Dermis blood vessel endothelial cell (primary cell): ENCODE results near the gene TEX26. TPM values are rescaled to one million over a fixed set of nuclear protein-coding genes. Genes with fewer than 3 reads are reported as not detected.

ENCODE experiments used
- DNase-seq: peaks from one replicate; pipeline ENCODE4 v3.0.0; 2010
- total RNA-seq: library from RNA; depleted of rRNA; stranded (reverse); fragments of >200 nt; gene quantifications from 2 replicates; pipeline ENCODE4 v1.2.3, GENCODE V29; 2014

Gene TEX26
- total RNA-seq: not detected in 2 replicates

DNA sequence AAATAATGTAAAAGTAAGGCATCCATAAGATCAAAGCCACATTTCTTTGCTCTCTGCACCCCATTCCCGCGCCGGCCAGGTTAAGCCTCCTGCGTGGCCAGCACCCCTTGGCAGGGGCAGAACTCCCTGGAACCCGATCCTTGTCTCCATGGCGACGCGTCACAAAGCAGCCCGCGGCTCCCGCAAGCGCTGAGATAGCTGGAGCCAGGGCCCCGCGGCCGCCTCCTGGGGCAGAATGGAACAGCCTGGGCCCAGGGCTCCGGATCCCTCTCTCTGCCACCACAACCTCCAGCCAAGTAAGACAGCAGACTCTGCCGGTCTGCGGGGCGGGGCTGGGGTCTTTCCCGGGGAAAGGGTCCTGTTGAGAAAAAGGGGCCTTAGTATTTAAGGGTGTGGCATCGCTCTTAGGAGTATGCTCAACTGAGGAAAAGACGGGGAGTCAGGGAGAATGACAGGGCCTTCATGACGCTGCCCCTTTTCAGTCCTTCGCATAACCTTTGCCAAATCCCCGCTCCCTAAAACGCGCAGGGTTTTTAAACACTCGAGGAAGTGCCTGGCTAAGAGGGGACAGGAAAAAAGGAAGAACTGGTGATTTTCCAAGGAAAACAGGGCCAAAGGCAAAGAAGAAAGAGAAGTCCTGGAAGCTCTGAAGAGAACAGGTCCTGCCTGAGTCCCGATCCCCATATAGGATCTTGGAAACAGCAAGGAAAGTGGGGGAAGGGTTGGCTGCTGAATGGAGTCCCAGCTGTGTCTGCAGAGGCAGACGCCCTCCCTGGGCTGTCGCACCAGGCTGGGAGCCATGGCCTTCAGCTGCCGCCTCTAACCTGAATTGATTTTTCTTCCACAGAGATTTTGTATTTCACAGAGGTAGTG lies at the start of gene TEX26:
Gene TEX26 (plus strand): TSS at position 176 of the 873 bp plus-strand sequence. CDS start 60 bp downstream, at position 236.
- DNase-seq: no peak

DNA sequence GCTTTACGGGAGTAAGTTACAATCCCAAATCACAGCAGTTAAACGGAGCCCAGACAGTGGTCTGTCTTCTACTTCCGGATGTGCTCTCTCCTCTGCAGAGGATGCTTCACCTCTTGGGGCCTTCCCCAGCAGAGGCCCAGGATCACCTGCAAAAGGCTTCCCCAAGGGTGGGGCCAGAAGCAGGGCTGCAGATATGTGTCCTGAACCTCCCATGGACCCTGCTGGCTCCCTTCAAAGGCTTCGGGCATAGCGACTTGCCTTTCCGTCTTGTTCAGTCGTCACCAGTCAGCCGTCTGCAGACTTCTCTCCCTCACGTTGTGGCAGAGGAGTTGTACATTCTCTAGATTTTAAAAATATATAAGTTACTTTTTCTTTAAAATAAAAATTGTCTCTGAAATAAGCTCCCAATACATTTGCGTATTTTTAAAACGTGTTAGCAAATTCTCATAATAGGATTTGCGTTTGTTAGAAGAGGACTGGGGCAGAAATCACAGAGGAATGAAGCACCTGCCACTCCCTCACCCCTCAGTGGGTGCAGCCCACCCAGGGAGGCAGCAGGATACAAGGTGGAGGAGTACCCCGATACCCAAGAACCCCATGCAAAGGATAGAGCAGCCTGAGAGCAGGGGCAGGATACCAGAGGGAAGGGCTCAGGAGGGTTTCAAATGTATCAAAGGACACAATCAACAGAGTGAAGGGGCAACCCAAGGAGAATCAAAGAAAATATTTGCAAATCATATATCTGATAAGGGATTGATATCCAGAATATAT lies 49.3 kb upstream of the TEX26 start:
- no peak for DNase-seq

DNA sequence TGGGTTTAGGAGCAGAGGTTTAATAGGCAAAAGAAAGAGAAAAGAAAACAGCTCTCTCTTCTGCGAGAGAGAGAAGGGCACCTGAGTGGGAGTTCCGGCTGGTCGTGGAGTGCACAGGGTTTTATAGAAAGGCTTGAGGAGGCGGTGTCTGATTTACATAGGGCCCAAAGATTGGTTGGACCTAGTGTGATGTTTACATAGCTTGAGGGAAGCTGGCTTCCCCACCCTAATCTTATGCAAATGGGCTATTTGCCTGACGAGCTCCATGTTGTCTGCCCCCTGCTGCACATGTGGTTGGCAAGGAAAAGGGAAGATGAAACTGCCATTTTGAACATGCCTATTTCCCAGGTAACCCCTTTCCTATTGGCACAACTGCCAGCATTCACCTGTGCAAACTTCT lies 47.9 kb upstream of the TEX26 start:
- DNase-seq: no peak

DNA sequence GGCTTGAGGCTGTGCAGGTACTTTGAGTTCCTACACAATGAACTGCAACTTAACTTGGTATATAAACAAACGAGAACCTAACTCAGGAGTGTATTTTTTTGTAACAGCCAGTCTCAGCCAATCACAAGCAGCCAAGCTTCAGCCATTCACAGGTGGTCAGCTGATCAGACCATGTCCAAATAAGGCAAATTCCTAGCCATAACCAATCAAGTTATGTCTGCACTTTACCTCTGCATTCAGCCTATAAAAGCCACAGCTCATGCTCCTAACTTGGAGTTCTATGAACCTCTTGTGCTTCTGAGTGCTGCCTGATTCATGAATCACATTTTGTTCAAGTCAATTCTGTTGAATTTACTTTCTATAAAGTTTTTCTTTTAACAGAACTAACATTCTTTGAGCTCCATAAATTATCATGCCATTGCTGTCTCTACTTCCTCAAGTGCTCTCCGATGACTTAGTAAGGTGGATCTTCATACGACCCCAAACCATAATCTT lies 43.2 kb upstream of the TEX26 start:
- DNase-seq: no peak

DNA sequence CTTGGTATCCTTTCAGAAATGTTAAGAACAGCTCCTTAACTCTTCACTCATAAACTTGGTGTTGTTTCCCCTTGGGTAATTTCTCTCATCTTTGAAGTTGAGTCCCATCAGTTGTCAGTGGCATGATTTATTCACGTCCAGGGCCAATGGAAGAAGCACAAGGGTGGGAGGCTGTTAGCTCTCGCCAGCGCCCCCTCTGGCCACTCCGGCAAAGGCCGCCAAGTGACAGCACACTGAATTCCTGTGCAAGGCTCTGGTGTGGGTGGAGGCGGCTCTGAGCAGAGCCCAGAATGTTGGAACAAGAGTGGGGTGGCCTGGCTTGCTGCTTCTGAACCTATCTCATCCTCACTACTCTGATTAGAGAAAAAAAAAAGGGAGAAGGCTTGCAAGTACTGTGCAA lies 39.5 kb upstream of the TEX26 start:
- DNase-seq: peak; percentile 57

DNA sequence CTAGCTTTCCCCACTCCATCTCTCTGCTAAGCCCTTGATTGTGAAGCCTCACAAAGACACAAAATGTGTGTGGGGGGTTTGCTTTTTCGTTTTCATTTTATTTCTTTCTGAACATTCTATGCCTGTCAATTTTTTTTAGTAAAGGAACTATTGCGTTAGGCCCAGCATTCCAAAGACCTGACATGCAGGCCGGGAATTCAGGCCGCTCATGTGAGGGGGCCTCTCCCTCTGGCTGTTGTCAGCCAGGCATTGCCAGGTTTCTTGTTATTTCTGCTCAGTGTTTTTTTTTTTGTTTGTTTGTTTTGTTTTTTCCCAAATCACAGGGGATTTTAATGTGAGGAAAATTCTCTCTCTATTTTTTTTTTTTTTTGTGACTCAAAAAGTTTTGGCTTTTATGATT lies 36.7 kb upstream of the TEX26 start:
- peak; percentile 68 for DNase-seq

DNA sequence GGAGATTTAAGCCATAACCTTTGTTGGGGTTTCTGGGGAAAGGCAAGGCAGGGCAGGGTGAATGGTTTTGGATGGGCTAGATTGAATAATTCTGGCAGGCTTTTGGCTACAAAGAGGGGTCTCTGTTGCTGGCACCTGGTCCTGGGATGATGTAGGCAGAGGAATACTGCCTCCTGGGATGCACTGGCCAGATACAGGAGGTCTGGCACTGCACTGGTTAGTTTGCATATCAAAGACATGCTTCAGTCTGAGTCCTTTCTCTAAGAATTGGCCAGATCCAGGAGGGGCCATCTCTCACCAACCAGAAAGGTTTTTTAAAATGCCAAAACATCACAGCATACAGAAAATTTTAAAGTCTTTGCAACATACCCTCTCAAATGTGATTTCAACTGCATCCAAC lies 34.4 kb upstream of the TEX26 start:
- DNase-seq: no peak

DNA sequence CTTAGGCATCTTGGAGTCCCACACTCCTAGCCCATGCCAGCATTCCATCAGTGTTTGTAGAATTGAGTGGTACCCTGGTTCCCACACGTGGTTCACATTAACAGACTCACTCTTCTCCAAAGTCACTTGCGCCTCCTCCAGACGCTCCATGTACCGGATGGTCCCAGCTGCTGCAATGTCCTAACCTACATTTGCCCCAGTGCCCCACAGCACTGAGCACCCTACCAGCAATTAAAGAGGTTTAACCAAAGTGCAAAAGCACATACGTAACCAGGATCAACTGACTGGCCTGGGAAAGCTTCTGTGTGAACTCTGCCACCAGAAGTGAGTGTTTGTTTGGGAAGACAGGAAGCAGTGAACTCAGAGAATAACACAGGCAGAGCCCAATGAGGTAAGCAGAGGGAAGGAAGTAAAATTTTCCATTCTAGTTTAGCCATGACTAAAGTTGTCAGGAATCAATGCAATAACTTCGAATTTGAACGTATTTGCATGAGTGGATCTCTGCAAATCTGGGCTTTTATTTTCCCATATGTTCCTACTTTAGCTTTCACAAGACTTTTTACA lies 33.7 kb upstream of the TEX26 start:
- DNase-seq: peak; percentile 99

DNA sequence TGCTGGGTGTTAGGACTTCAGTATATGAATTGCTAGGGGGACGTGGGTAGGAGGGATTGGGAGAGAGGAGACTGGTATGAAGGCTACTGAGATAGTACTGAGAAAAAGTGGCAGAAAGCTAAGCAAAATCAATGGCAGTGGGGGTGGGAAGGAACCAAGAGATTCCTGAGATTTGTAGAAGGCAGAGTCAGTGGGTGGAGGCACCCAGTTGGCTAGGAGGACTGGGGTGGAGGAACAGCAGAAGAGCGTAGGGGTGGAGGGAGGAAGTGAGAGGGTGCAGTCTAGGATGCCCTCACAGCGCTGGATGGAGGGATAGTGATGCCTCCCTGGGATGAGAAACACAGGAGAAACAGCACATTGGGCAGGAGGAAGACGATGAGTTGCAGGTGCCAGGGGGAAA lies 32.0 kb upstream of the TEX26 start:
- DNase-seq: no peak

DNA sequence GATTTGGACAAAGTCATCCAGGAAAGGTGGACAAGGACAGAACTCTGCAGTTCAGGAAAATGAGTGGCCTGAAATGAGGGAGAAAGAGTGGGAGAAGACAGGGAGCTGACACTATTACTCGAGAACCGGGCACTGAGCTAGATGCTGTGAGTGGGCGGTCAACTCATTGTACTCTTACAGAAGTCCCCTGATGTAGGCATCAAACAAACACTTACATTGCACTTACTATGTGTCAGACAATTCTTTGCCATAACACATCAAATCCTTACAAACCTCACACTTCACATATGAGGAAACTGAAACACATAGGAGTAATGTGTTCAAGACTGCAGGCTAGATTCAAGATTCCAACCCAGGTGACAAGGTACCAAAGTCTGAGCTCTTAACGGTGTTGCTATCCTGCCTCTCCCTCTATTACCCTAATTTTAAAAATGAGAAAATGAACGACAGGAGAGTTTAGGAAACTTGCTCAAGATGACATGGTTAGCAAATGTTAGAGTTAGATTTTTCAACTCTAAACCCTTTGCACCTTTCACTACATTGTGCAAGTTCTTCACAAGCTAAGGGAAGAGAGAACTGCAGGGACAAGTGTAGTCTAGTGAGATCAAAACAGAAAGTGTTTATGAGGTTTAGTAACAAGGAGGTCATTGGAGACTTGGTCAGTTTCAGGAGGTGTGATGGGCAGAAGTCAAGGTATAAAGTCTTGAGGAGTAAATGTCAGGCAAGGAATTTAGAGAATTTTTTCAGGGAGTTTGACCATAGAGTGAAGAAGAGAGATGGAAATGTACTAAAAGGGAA lies 31.3 kb upstream of the TEX26 start:
- peak; percentile 20 for DNase-seq

DNA sequence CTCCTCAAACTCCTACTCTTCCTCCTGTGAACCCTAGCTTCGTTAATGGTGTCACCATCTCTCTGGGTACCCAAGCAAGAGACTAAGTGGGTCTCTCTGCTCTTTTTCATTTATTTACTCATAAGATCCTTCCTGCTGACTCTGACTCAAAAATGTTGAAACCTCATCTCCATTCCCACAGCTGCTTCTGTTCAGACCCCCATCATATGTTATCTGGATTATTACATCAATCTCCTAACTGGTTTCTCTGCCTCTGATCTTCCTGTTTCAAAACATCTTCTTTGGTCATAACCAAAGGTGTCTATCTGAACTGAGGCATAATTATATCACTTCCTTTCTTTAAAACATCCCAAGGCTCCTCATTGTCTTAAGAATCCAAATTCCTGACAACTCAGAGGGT lies 28.4 kb upstream of the TEX26 start:
- DNase-seq: no peak

DNA sequence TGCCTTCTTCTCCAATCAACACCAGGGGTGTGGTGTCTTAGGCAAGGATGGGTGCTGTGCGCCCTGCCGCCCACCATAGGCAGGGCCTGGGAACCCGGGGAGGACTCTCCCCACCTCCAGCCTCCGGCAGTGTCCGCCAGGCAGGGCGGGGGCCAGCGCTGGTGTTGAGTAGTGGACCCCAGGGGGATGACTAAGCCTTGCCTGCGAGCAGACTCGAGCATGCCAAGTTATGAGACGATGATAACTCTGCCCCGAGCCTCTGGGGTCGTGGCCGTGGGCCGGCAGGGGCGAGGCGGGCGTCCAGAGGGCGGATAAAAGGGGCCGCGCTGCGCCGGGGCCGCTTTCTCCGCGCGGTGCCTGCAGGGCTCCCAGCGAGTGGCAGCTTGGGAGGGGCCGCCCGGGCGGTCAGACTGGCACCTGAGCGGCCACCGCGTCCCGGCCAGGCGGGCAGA lies 26.5 kb upstream of the TEX26 start, which contains the start of gene MEDAG:
Gene MEDAG (plus strand): TSS at position 340 of the 452 bp plus-strand sequence. CDS start 245 bp downstream, outside the sequence.
- DNase-seq: peak; percentile 81

DNA sequence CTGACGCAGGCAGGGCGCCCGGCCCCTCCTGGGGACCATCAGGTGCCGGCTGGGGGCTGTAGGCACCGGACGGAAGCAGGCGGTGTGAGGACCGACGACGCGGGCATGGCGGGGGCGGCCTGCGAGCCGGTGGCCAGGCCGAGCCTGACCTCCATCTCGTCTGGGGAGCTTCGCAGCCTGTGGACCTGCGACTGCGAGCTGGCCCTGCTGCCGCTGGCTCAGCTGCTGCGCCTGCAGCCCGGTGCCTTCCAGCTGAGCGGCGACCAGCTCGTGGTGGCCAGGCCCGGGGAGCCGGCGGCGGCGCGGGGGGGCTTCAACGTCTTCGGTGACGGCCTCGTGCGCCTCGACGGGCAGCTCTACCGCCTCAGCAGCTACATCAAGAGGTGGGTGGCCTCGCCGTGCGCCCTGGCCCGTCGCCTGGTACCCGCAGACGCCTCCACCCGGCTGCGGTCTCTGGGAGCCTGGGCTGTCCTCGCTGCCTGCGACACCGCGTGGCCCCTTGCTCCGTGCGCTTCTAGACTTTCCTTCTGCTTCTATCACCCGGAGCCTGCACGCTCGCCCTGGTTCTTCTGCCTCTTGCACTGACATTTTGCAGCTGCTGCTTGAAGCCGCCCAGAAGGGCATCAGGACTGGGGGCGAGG lies 25.9 kb upstream of the TEX26 start:
- DNase-seq: peak; percentile 37

DNA sequence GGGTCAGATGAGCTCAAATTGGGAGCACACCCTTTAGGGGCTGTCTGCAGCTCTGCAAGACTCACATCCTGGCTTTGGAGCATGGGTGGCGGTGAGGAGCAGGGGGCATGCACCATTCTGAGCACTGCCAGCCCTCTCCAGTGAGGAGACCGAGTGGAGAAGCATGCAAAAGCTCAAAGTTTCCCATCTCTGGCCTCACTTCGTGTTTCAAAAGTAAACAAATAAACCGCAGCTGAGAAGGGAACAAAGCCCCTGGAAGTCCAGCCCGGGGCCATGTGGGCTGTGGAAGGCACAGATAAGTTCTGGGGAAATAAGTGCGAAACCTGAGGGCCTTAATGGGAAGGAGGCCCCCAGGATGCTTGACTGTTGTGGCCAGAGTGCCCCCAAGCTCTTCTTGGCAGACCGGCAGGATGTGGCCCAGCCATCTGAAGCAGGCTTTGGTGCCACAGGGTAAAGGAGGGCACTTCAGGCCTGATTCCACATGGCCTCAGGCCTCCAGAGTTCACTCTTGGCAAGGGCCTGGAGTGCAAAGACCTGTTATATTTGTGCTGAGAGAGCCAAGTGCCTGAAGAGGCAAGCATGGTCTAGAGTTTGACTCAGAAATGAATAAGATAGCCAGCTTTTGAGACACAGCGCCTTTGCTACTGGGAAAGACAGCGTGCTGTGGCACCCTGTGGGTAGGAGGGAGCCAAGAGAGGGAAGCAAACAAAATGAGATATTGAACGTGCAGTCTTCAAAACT lies 25.2 kb upstream of the TEX26 start:
- peak; percentile 36 for DNase-seq

DNA sequence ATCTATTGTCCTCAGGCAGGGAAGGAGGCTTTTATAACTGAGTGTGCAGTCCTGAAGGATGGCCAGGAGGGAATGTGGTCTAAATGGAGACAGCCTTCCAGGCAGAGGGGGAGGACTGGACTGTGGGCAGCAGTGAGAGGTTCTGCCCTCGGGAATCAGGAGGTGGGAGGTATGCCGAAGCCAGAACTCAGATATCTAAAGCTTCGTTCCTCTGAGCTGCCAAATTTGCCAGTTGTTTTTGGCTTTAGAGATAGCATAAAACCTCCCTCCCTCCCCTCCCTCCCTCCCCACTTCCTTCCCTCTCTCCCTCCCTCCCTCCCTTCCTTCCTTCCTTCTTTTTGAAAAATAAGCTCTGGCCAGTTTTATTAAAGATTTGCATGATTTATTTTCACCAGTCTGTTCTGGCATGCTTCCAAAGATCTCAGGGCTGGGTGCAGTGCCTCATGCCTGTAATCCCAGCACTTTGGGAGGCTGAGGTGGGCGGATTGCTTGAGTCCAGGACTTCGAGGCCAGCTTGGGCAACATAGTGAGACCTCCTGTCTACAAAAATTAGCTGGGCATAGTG lies 24.0 kb upstream of the TEX26 start:
- peak; percentile 53 for DNase-seq

DNA sequence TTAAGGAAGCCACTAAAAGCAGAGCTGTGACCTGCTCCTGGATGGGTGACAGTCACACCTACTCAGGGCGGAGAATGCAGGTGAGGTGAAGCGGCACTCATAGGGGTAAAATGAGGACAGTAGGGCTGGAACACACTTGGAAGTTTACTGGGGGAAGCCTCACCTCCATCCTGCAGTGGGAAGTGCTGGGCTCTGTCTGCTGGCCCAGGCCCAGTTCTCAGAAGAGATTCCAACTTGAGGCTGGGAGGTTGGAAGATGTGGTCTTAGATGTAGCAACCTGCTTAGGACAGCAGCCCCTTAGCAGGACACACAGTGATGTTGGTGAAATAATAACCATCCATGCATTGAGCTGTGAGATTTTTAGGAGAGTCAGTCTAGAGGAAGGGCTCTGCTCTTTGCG lies 21.8 kb upstream of the TEX26 start:
- DNase-seq: no peak

DNA sequence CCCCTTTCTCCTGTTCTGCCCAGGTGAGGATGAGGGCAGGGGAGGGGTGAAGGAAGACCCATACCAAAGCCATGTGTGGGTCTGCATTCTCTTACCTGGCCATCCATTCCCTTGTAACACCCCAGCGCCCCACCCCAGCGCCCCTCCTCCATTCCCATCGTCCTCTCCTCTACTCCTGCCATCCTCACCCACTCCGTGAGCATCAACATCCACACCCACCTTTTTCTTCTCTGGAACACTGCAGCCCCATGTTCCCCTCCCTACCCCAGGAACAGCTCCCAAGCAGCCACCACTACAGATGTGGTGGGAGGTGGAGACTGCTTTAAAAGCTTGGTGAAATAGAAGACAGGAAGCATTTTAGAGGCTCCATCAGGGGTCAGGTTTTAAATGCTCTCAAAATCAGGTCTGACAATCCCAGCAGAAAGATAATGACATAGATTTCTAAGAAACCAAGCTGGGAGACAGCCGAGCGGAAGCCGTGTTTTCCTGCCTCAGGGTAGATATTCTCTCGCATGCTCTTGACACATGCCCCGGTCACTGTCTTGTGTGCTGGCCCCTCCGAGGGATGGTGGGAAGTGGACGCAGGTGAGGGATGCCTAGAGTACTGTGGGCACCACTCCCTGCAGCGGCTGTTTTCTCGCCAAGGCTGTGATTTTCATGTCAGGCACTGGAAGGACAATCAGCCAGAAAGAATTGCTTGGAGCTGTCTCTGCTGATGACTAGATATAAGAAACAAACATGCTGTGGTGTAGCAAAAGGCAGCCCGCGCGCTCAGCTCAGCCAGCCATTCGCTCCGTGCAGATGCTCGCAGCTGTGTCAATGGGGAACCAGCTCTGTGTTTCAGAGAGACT lies 16.5 kb upstream of the TEX26 start:
- DNase-seq: no peak

DNA sequence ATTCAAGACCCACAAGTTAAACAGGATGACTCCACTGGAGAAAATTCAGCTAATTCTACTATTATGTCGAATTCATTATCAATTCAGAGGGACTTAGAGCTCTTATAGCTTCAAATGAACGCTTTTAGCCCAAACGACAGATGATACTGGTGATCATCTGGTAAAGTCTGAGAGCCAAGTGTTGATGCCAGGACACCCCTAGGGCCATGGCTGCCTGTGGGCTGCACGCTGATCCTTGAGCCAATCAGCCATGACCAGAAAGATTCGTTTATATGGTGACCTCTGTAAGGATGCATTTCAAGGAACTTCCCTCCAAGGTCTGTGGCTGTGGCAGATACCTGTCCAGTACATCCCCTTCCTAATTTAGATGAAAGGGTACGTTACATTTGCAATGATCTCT lies 15.5 kb upstream of the TEX26 start:
- no peak for DNase-seq

DNA sequence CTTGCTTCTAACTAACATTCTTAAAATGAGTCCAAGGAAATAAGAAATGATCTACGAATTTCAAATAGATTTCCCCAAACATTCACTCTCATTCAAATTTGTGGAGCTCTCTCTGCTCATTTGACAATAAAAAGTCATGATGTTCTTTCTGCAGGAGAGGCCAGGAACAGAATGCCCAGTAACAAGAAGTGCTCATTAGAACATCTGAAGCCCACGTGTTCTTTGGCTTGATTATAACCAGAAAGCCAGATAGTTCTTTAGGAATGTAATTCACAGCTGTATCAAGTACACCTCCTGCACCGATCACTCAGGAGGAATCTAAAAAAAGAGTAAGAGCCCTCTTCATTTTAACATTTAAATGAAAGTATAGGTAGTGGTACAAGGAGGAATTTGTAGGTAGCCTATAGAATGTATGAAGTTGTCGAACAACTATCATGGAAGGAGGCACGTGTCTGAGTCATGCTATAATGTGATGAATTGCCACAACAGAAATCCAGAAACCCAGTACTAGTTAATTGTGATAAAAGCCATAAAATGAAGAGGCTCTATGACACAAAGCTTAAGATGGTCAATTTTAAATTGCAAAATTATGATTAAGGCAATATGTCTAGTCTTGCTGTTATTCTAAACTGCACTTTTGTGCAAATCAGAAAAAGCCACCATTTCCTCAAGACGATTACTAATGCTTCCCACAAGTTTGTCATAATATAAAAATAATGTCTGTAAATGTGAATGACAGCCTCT lies 13.6 kb upstream of the TEX26 start:
- no peak for DNase-seq
